C1 segment of cervical spinal cord (tissue), 14 donors: ENCODE data around the gene MFNG.

Source experiments
- DNase-seq, 14 donors: peaks; one replicate each; lab custom pipeline; 2025; lab: John Stamatoyannopoulos, UW

MFNG gene

DNA sequence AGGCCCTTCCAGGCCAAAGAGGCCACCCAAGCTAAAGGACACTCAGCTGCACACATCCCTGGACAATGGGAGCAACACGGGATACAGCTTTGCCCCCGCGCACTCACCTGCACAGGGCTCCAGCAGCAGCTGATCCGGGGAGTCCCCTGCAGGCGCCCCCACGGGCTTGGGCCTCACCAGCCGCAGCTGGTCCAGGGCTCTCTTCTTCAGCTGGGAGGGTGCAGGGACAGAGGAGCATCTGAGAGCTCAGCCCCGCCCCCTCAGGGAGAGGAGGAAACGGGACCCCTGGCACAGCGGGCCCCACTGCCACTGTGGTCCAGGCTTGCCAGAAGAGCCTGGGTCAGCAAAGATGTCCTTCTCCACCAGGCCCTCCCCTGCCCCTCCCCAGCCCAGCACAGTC, 7.8 kb upstream of the MFNG start:
- no peak for DNase-seq

DNA sequence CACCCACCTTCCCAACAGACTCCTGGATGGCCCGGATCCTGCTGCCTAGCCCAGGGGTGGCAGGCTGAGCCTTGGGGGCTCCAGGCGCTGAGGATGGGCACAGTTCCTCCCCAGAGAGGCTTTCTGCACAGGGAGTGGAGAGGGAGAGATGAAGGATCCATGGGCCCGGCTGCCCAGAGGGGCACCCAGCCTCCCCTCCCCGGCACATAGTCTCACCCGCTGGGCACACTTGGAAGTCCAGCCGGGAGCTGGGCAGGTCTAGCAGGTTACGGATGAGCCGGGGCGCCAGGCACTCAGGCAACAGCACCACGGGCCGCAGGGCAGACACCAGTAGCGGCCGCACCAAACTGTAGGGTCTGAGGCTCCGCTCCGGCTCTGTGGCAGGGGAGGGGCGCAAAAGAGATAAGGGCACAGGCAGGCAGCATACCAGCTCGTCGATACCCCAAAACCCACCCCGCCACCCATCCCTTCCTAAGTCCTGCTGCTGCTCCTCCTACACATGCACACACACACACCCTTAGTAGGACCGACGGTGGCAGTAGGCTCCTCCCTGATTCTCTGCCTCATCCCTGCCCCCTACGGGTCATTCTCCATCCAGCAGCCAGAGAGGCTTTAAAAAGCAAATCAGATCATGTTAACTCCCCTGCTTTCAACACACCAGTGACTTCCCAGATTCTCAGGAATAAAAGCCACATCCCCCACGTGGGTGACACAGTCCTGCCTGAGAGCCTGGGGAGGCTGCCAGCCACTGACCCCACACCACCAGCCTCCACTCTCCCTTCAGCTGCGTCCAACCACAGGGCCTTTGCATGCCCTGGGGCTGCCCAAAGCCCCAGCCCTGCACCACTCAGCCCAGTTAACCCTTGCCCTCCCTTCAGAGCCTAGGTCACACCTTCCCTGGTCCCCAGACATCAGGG, 6.5 kb upstream of the MFNG start:
- no peak for DNase-seq

GRCh38 chr22:37491559-37492427, 5.6 kb upstream of the MFNG start:
- DNase-seq = no peak

GRCh38 chr22:37491106-37491505, 4.9 kb upstream of the MFNG start:
- no peak for DNase-seq

DNA sequence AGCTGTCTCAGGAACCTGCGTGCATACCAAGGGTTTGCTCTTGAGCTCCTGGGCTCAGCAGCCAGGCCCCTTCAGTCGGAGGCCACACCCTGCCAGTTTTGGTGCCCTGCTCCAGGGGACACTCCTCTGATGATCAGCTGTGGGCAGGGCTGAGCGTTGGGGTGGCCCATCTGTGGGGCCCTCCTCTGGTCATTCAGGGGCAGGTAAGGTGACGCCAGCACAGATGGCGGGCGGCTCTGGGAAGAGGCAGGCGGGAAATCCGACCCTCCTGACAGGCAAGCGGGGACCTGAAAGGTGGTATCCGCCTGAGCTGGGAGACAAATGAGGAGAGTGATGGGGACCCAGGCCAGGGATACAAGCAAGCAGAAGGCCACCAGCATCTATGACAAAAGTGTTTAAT, 3.8 kb upstream of the MFNG start:
- DNase-seq = no peak

DNA sequence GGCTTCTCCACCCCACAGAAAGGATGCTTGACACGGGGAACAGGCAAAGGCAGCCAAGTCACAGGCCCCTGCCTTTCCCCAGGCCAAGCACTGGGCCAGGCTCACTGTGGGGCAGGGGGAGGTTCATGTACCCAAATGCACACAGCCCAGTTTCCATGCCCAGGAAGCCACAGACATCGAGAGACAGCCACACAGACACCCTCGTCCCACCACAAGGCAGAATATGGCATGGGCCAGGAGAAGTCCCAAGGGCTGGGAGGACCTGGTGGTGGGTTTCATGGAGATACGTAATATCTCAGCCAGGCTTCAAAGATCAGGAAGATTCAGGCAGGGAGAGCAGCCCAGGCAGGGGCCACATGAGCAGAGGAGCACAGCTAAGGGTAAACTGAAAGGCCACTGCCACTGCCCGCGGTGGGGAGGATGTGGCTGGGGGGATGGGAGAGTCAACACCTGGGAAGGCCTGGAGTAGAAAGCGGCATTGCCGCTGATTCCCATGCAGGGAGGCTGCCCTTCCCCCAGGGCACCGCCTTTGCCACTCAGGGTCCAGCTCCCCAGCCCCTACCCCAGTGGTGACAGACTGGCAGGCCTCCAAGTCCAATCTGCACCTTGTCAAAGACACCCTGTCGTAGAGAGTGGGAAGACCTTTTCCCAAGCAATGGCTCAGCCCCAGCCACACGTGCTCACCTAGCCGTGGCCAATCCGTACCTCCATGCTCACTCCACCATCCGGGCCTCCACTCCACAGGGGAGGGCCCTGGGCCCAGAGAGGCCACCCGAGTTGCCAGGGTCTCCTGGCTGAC, 2.4 kb upstream of the MFNG start:
- DNase-seq = no peak

- DNase-seq = no peak
Measured at GRCh38 chr22:37487571-37487970, 1.4 kb upstream of the MFNG start.

- no peak for DNase-seq
Measured at GRCh38 chr22:37487129-37487528, 945 bp upstream of the MFNG start.

DNA sequence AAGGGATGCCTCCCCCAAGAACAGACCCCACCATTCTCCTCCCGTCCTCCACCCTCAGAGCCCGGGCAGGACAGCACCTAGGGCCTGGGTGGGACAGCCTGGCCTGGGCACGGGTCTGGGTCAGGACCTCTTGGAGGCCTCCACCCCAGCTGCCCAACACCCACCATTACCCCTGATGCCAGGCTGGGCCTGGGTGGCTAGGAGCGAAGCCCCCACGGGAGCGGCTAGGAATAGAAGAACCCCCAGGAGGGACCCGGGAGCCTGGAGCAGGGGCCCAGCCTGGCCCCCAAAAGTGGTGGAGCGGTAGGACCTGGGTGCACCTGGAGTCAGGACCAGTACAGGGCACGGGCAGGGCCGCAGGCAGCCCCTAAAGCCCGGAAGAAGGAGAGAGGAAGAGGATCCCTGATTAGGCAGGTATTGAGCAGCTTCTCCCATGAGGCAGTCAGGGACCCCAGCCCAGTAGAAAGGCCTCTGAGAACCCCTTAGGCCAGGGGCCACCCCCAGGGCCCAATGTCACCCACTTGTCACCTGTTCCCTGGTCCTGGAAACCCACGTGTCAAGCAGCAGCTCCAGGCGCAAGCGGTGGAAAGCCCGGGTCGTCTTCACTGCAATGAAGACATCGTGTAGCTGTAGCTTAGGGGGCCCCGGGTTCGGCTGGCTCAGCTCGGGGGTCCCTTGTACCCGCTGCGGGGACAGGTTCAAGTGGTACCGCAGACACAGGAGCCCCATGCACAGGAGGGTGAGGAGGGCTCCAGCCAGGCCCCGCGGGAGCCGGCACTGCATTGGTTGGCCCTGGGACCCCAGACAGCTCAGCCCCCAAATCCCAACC, 575 bp downstream of the MFNG start:
- DNase-seq = no peak

DNA sequence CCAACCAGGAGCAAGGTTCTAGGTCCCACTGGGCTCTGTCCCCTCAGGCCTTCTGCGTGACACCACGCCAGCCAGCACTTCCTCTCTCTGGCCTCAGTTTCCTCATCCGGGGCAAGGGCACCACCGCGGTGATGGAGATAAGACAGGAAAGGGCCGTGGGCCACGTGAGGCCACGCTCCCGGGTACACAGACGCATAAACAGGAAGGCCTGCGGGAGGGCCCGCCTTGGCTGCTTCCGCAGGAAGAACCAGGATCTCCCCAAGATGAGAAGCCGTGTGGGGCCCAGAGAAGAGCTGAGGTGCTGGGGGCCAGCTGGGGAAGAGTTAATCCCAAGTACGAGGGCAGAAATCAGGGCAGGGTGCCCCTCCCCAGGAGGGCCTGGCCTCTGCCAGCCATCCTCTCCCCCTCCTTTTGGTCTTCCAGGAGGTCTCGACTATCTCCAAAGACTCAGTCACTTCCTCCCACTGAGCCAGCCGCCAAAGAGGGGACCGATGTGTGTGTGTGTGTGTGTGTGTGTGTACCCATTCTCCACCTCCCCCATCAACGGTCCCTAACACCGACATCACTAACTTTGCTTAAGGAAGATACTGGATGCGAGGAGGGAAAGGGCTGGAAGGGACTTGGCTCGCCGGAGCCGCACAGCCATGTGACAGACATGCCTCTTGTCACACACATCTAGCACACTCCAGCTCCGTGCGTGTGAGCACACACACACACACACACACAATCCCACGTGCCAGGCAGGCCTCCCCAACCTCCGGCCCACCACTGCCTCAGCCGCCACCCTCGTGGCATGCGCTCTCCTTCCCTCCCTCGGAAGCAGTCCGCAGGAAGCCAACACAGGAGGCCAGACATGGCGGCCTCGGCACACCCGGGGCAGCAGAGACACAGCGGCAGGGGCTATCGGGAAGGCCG, 1.4 kb downstream of the MFNG start:
- DNase-seq = peak in 11 of 14 donors; percentile 10 to 64 (median 40)

- DNase-seq = no peak
Measured at GRCh38 chr22:37483050-37483449, 3.1 kb downstream of the MFNG start.

- DNase-seq = no peak
Measured at GRCh38 chr22:37482244-37482643, 3.9 kb downstream of the MFNG start.

DNA sequence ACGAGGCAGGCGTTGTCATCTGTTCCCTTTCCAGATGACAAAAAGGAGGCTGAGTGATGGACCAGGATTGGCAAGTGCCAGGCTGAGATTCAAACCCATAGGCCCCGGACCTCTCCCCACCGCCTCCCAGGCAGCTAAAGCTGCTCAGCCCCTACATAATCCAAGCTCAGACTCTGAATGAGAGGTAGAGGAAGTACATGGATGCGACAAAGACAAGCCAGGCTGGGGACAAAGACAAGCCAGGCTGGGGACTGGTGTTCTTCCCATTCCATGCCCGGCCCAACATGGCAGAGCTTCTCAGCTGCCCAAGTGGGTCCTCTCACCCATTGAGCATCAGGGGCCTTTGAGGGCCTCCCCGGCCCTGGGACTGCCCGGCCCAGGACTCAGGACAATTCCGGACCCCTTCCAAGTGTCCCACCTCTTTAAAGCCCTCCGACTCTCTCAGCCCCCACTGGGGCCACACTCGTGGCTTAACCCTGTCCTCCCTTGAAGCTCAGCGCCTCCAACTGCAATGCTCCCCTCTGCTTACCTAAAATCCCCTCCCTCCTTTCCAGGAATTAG, 4.8 kb downstream of the MFNG start:
- DNase-seq = no peak

DNA sequence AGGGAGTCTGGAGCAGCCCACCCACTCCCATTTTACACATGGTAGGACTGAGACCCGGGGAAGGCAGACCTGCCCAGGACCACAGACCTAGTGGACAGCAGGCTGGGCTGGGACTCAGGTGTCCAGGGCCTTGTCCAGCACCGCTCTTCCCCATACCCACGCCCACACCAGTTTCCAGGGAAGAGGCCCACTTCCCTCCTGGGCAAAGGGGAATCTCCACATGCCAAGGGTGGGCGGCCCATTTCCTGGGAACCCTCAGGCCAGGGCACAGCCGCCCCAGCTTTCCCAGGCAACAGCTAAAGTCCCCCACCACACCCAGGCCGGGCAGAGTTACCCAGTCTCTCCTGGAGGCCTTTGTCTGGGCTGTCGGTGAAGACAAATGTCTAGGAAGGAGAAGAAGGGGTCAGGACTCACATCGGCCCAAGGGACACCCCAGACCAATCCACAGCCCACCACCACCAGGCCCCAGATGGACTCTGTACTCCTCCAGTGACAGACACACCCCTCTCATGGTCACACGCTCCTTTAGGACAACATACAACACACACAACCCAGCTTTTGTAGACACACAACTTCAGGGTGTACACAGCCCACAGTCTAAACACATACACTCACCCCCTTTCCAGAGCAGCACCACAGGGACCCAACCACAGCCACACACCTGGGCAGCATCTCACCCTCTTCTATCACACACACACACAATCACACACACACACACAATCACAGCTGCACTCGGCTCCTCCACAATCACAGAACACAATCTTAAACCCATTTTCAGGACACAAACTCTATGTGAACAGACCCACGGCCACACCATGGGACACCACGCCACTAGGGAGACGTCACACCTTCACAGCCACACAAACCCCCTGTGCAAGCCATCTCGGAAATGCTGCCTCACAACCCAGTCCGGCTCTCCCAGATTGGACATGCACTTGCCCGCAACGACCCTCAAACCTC, 5.5 kb downstream of the MFNG start:
- DNase-seq = no peak

DNA sequence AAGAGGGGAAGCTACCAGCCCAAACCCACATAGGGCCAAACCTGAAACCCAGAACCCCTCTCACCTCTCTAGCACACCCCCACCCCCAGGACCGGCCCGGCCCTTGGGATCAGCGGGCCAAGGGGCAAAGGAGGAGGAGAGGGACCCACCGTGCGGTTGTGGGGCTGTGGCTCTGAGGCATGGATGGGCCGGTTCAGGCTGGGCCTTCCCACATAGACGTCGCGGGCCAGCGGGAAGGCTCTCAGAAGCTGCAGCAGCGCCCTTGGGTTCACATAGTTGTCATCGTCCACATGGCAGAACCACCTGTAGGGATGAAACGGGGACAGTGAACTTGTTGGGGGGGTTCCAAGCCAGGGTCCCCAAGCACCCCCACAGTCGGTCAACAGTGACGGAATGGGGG, 7.0 kb downstream of the MFNG start:
- DNase-seq = no peak

DNA sequence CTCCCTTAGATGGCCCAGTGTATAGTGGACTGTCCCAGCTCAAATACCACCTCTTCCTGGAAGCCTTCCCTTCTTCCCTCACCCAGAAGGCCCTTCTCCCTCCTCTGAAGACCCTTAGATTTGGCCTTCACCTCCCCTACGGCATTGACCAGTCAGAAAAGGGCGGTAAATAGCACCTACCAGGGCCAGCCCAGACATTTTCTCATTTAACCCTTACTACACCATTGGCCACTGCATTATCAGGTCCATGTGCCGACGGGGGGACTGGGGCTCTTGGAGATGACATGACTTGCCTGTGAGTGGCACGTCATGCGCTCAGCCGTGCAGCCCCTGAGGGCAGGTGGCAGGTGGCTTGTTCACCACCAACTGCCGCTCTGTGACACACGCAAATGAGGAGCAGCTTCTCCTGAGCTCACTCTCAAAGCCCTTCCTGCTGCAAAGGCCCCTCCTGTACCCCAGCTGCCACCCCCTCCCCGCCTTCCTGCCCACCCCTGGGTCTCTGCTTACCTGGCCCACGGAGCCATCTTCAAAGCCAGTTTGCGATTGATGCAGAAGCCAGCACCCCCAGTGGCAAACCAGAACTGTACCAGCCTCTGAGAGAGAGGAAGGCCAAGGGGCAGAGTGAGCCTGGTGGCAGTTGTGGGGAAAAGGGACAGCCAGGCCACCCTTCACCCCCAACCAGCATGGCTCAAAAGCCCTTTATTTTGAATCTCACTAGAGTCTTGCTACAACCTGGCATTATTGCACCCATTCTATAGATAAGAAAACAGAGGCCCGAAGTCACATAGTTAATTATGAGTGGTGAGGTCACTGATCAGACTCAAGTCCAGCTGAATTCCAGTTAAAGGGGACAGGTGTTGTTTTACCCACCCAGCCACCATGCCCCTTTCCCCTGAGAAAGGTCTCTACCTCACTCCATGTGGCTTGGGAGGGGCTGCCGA, 9.5 kb downstream of the MFNG start:
- no peak for DNase-seq

GRCh38 chr22:37474447-37475090, 11.6 kb downstream of the MFNG start:
- no peak for DNase-seq
